ENCODE measurements around the gene C12orf54. TPM values are rescaled to one million over a fixed set of nuclear protein-coding genes. Genes with fewer than 3 reads are reported as not detected.
"Not testable (repeated sequence)": the region's sequence is repeated elsewhere in the genome, so short reads cannot be mapped to it uniquely, and the experiment has no call there.

C12orf54 gene
- total and polyA plus RNA-seq, 2 donors = 0.19 to 3.5 TPM

DNA sequence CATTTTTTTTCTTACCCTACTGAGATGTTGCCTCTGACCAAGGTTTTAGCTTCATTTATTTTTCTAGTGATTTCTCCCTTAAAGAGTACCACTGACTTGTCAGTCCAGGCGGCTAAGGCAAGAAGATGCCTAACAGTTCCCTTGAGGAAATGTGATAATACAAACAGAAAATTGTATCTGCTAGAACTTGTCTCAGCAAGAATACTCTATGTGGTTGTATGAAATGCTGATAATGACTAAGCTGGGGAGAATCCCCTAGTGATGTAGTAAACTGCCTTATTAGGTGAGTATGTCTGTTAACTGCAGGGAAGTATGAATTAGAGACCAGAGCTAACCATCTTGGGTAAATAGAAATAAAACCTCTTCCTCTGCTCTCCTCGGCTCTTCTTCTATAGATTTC lies 6.7 kb downstream of the C12orf54 start:
- H3K9me3 ChIP-seq (ENCODE audit: control insufficient read depth in 2 of 2, insufficient read depth in 1 of 2, low read length in 1 of 2) = no peaks in the 10 kb centered on the region
- WGBS = 86% methylated on average over 2 of the region's 2 CpGs
- H3K4me1 ChIP-seq (ENCODE audit: control insufficient read depth in 2 of 2, insufficient read depth in 2 of 2, low read length in 2 of 2) = peaks cover 0 to 2% of the 10 kb centered on the region in 2 donors
- H3K36me3 ChIP-seq (ENCODE audit: control insufficient read depth in 2 of 2, insufficient read depth in 2 of 2, low read length in 1 of 2) = no peaks in the 10 kb centered on the region
- no peaks in the 10 kb centered on the region for H3K27me3 ChIP-seq (ENCODE audit: control insufficient read depth in 2 of 2, insufficient read depth in 1 of 2, low read length in 1 of 2)
- H3K27ac ChIP-seq (ENCODE audit: low read depth in 1 of 2, low read length in 1 of 2) = no peak overlapping the region
- peak in 2 of 9 donors; percentile 1 to 14 for DNase-seq (ENCODE audit: low read depth in 6 of 9, low spot score in 9 of 9)
- no peak overlapping the region for H3K4me3 ChIP-seq (ENCODE audit: low read length in 2 of 2)

GRCh38 chr12:48489456-48489855 lies 7.2 kb downstream of the C12orf54 start:
- not testable (repeated sequence) for H3K27me3 ChIP-seq (ENCODE audit: control insufficient read depth in 2 of 2, insufficient read depth in 1 of 2, low read length in 1 of 2); DNase-seq (ENCODE audit: low read depth in 6 of 9, low spot score in 9 of 9); H3K27ac ChIP-seq (ENCODE audit: low read depth in 1 of 2, low read length in 1 of 2); H3K4me1 ChIP-seq (ENCODE audit: control insufficient read depth in 2 of 2, insufficient read depth in 2 of 2, low read length in 2 of 2); H3K36me3 ChIP-seq (ENCODE audit: control insufficient read depth in 2 of 2, insufficient read depth in 2 of 2, low read length in 1 of 2); H3K9me3 ChIP-seq (ENCODE audit: control insufficient read depth in 2 of 2, insufficient read depth in 1 of 2, low read length in 1 of 2); H3K4me3 ChIP-seq (ENCODE audit: low read length in 2 of 2)
- 93% methylated on average over 7 of the region's 7 CpGs for WGBS

GRCh38 chr12:48500281-48500680 lies 18.0 kb downstream of the C12orf54 start:
- not testable (repeated sequence) for H3K9me3 ChIP-seq (ENCODE audit: control insufficient read depth in 2 of 2, insufficient read depth in 1 of 2, low read length in 1 of 2); H3K27ac ChIP-seq (ENCODE audit: low read depth in 1 of 2, low read length in 1 of 2); H3K36me3 ChIP-seq (ENCODE audit: control insufficient read depth in 2 of 2, insufficient read depth in 2 of 2, low read length in 1 of 2); DNase-seq (ENCODE audit: low read depth in 6 of 9, low spot score in 9 of 9); H3K4me1 ChIP-seq (ENCODE audit: control insufficient read depth in 2 of 2, insufficient read depth in 2 of 2, low read length in 2 of 2); H3K27me3 ChIP-seq (ENCODE audit: control insufficient read depth in 2 of 2, insufficient read depth in 1 of 2, low read length in 1 of 2); H3K4me3 ChIP-seq (ENCODE audit: low read length in 2 of 2)
- WGBS = 95% methylated on average over 32 of the region's 32 CpGs

- 90% methylated on average over 2 of the region's 2 CpGs for WGBS
- not testable (repeated sequence) for H3K27ac ChIP-seq (ENCODE audit: low read depth in 1 of 2, low read length in 1 of 2); H3K36me3 ChIP-seq (ENCODE audit: control insufficient read depth in 2 of 2, insufficient read depth in 2 of 2, low read length in 1 of 2); H3K4me3 ChIP-seq (ENCODE audit: low read length in 2 of 2); H3K4me1 ChIP-seq (ENCODE audit: control insufficient read depth in 2 of 2, insufficient read depth in 2 of 2, low read length in 2 of 2); H3K27me3 ChIP-seq (ENCODE audit: control insufficient read depth in 2 of 2, insufficient read depth in 1 of 2, low read length in 1 of 2); DNase-seq (ENCODE audit: low read depth in 6 of 9, low spot score in 9 of 9); H3K9me3 ChIP-seq (ENCODE audit: control insufficient read depth in 2 of 2, insufficient read depth in 1 of 2, low read length in 1 of 2)
Measured at GRCh38 chr12:48506836-48507235, 24.5 kb downstream of the C12orf54 start.

DNA sequence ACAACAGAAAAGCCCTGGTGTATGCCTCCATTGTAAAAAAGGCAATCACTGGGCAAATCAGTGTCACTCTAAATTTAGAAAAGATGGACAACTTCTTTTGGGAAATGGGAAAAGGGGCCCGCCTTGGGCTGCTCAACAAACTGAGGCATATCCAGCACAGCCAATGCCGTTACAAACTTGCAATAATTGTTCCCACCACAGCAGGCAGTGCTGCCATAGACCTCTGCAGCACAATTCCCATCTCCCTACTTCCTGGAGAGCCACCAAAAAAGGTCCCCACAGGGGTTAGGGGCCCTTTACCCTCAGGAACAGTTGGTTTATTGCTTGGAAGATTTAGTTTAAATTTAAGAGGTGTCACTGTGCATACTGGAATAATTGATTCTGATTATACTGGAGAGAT lies 26.7 kb downstream of the C12orf54 start:
- H3K9me3 ChIP-seq (ENCODE audit: control insufficient read depth in 2 of 2, insufficient read depth in 1 of 2, low read length in 1 of 2) = no peaks in the 10 kb centered on the region
- no peaks in the 10 kb centered on the region for H3K36me3 ChIP-seq (ENCODE audit: control insufficient read depth in 2 of 2, insufficient read depth in 2 of 2, low read length in 1 of 2)
- DNase-seq (ENCODE audit: low read depth in 6 of 9, low spot score in 9 of 9) = no peak
- WGBS = 86% methylated on average over 2 of the region's 2 CpGs
- no peak overlapping the region for H3K27ac ChIP-seq (ENCODE audit: low read depth in 1 of 2, low read length in 1 of 2)
- no peaks in the 10 kb centered on the region for H3K27me3 ChIP-seq (ENCODE audit: control insufficient read depth in 2 of 2, insufficient read depth in 1 of 2, low read length in 1 of 2)
- no peaks in the 10 kb centered on the region for H3K4me1 ChIP-seq (ENCODE audit: control insufficient read depth in 2 of 2, insufficient read depth in 2 of 2, low read length in 2 of 2)
- H3K4me3 ChIP-seq (ENCODE audit: low read length in 2 of 2) = no peak overlapping the region

GRCh38 chr12:48510111-48510510 lies 27.8 kb downstream of the C12orf54 start:
- Histone ChIP-seq H3K27me3 (ENCODE audit: control insufficient read depth in 2 of 2, insufficient read depth in 1 of 2, low read length in 1 of 2) (no peaks in the 10 kb centered on the region), H3K27ac (ENCODE audit: low read depth in 1 of 2, low read length in 1 of 2) (no peak overlapping the region), H3K9me3 (ENCODE audit: control insufficient read depth in 2 of 2, insufficient read depth in 1 of 2, low read length in 1 of 2) (no peaks in the 10 kb centered on the region), H3K4me3 (ENCODE audit: low read length in 2 of 2) (no peak overlapping the region), H3K4me1 (ENCODE audit: control insufficient read depth in 2 of 2, insufficient read depth in 2 of 2, low read length in 2 of 2) (no peaks in the 10 kb centered on the region), H3K36me3 (ENCODE audit: control insufficient read depth in 2 of 2, insufficient read depth in 2 of 2, low read length in 1 of 2) (no peaks in the 10 kb centered on the region)
- DNase-seq (ENCODE audit: low read depth in 6 of 9, low spot score in 9 of 9) = no peak
- 57% methylated on average over 1 of the region's 1 CpG for whole genome bisulfite sequencing

DNA sequence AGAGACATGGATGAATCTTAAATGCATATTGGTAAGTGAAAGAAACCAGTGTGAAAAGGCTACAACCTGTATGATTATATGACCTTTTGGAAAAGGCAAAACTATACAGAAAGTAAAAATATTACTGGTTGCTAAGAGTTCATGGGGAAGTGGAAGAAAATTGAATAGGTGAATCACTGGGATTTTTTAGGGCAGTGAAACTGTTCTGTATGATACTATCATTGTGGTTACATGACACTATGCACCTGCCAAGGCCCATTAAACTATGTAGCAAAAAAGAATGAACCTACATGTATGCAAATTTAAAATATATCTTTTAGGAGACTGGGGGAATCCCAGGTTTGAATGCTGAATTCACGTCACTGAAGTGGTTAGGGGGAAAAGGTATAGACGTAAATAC lies 30.6 kb downstream of the C12orf54 start:
- H3K27me3 ChIP-seq (ENCODE audit: control insufficient read depth in 2 of 2, insufficient read depth in 1 of 2, low read length in 1 of 2) = no peaks in the 10 kb centered on the region
- H3K27ac ChIP-seq (ENCODE audit: low read depth in 1 of 2, low read length in 1 of 2) = no peak overlapping the region
- WGBS = 90% methylated on average over 2 of the region's 2 CpGs

DNA sequence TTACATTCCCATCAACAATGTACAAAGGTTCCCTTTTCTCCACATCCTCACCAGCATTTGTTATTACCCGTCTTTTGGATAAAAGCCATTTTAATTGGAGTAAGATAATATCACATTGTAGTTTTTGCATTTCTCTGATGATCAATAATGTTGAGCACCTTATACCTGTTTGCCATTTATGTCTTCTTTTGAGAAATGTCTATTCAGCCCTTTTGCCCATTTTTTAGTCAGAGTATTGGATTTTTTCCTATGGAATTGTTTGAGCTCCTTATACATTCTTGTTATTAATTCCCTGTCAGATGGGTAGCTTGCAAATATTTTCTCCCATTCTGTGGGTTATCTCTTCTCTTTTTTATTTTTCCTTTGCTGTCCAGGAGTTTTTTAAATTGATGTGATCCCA lies 32.4 kb downstream of the C12orf54 start:
- 95% methylated on average over 1 of the region's 1 CpG for WGBS

More for the DNA sequence above, 30.6 kb downstream of the C12orf54 start:
- Histone ChIP-seq H3K4me3 (ENCODE audit: low read length in 2 of 2) (no peak overlapping the region), H3K36me3 (ENCODE audit: control insufficient read depth in 2 of 2, insufficient read depth in 2 of 2, low read length in 1 of 2) (no peaks in the 10 kb centered on the region), H3K9me3 (ENCODE audit: control insufficient read depth in 2 of 2, insufficient read depth in 1 of 2, low read length in 1 of 2) (no peaks in the 10 kb centered on the region), H3K4me1 (ENCODE audit: control insufficient read depth in 2 of 2, insufficient read depth in 2 of 2, low read length in 2 of 2) (no peaks in the 10 kb centered on the region)
- DNase-seq (ENCODE audit: low read depth in 6 of 9, low spot score in 9 of 9) = no peak

GRCh38 chr12:48520381-48520780 lies 38.1 kb downstream of the C12orf54 start:
- 95% methylated on average over 24 of the region's 24 CpGs for WGBS
- not testable (repeated sequence) for H3K36me3 ChIP-seq (ENCODE audit: control insufficient read depth in 2 of 2, insufficient read depth in 2 of 2, low read length in 1 of 2); H3K9me3 ChIP-seq (ENCODE audit: control insufficient read depth in 2 of 2, insufficient read depth in 1 of 2, low read length in 1 of 2); H3K27ac ChIP-seq (ENCODE audit: low read depth in 1 of 2, low read length in 1 of 2); H3K4me3 ChIP-seq (ENCODE audit: low read length in 2 of 2); DNase-seq (ENCODE audit: low read depth in 6 of 9, low spot score in 9 of 9); H3K4me1 ChIP-seq (ENCODE audit: control insufficient read depth in 2 of 2, insufficient read depth in 2 of 2, low read length in 2 of 2); H3K27me3 ChIP-seq (ENCODE audit: control insufficient read depth in 2 of 2, insufficient read depth in 1 of 2, low read length in 1 of 2)

More for the DNA sequence above, 32.4 kb downstream of the C12orf54 start:
- H3K4me1 ChIP-seq (ENCODE audit: control insufficient read depth in 2 of 2, insufficient read depth in 2 of 2, low read length in 2 of 2) = no peaks in the 10 kb centered on the region
- H3K36me3 ChIP-seq (ENCODE audit: control insufficient read depth in 2 of 2, insufficient read depth in 2 of 2, low read length in 1 of 2) = no peaks in the 10 kb centered on the region
- no peaks in the 10 kb centered on the region for H3K9me3 ChIP-seq (ENCODE audit: control insufficient read depth in 2 of 2, insufficient read depth in 1 of 2, low read length in 1 of 2)
- no peaks in the 10 kb centered on the region for H3K27me3 ChIP-seq (ENCODE audit: control insufficient read depth in 2 of 2, insufficient read depth in 1 of 2, low read length in 1 of 2)
- H3K4me3 ChIP-seq (ENCODE audit: low read length in 2 of 2) = no peak overlapping the region
- no peak for DNase-seq (ENCODE audit: low read depth in 6 of 9, low spot score in 9 of 9)
- no peak overlapping the region for H3K27ac ChIP-seq (ENCODE audit: low read depth in 1 of 2, low read length in 1 of 2)

GRCh38 chr12:48525332-48525731 lies 43.0 kb downstream of the C12orf54 start, which contains the start of gene OR8S1:
Gene OR8S1, plus strand, starts transcription at chr12:48525632. Its CDS starts 0 bp downstream, at chr12:48525632.
- Histone ChIP-seq H3K27ac (ENCODE audit: low read depth in 1 of 2, low read length in 1 of 2) (no peak within 1 kb of the TSS), H3K4me3 (ENCODE audit: low read length in 2 of 2) (no peak within 1 kb of the TSS), H3K4me1 (ENCODE audit: control insufficient read depth in 2 of 2, insufficient read depth in 2 of 2, low read length in 2 of 2) (no peaks in the 10 kb centered on the region), H3K9me3 (ENCODE audit: control insufficient read depth in 2 of 2, insufficient read depth in 1 of 2, low read length in 1 of 2) (no peaks in the 10 kb centered on the region), H3K27me3 (ENCODE audit: control insufficient read depth in 2 of 2, insufficient read depth in 1 of 2, low read length in 1 of 2) (peaks cover 0 to 3% of the 10 kb centered on the region in 2 donors), H3K36me3 (ENCODE audit: control insufficient read depth in 2 of 2, insufficient read depth in 2 of 2, low read length in 1 of 2) (no peaks in the 10 kb centered on the region)
- WGBS = 97% methylated on average over 5 of the region's 5 CpGs
- no peak for DNase-seq (ENCODE audit: low read depth in 6 of 9, low spot score in 9 of 9)
